Fibroblast of villous mesenchyme (primary cell): ENCODE data around the gene EQTN. TPM values are rescaled to one million over a fixed set of nuclear protein-coding genes. Genes with fewer than 3 reads are reported as not detected.

Experiments used
- DNase-seq: peaks from one replicate; pipeline ENCODE4 v3.0.0-alpha.2; 2010; ENCODE audit warnings: low read depth
- H3K4me3 ChIP-seq: 2 replicates; pipeline ENCODE4 v1.5.1; 2011; ENCODE audit warnings: low read depth, mild to moderate bottlenecking, low read length
- total RNA-seq: library from RNA; depleted of rRNA; stranded (reverse); fragments of >200 nt; gene quantifications from 2 replicates; pipeline ENCODE4 v1.2.3, GENCODE V29; 2012
- TF ChIP-seq, protein P1 (sequence below): IDR thresholded peaks from 2 replicates; pipeline ENCODE4 v1.5.1; 2012; ENCODE audit warnings: low read depth, mild to moderate bottlenecking, low read length; ENCODE audit not compliant: insufficient read depth

The EQTN gene
- total RNA-seq, 1 donor: not detected

DNA sequence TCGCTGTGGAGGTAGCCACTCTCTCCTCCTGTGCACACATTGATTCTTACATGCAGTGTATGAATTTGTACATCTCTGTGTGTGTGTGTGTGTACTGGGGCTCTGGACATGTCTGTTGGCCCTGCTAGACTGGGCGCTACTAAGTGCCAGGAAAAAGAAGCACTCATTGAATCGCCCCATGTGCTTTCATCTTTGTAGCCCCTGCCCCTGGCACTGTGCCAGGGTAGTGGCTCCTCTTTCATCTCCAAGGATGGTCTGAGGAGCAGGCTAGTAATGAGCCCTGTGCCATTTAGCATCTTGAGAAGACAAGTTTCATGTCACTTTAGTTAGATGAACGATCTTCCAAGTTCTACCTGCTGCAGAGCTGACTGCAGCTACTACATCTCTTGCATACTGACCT, 34.4 kb upstream of the EQTN start:
- TF ChIP-seq, protein P1, sequence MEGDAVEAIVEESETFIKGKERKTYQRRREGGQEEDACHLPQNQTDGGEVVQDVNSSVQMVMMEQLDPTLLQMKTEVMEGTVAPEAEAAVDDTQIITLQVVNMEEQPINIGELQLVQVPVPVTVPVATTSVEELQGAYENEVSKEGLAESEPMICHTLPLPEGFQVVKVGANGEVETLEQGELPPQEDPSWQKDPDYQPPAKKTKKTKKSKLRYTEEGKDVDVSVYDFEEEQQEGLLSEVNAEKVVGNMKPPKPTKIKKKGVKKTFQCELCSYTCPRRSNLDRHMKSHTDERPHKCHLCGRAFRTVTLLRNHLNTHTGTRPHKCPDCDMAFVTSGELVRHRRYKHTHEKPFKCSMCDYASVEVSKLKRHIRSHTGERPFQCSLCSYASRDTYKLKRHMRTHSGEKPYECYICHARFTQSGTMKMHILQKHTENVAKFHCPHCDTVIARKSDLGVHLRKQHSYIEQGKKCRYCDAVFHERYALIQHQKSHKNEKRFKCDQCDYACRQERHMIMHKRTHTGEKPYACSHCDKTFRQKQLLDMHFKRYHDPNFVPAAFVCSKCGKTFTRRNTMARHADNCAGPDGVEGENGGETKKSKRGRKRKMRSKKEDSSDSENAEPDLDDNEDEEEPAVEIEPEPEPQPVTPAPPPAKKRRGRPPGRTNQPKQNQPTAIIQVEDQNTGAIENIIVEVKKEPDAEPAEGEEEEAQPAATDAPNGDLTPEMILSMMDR: no peak
- no peak overlapping the region for H3K4me3 ChIP-seq

DNA sequence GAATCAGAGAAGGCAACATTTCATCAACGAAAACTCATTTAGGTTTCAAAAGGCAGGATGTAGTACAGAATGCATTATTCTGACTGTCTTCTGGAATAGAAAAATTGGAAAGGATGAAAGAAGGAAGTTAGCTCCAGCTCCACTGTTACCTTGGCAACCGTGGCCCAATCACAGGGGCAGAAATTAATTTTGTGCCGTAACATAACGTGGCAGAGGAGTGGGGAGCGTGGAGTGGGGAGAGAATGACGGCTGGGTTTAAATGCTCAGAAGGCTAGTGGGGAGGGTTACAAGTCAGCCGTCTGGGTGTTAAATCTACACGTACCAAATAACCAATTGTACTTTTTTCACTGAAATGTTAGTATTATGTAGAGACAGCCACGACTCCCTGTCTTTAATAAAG, 32.3 kb upstream of the EQTN start:
- no peak overlapping the region for H3K4me3 ChIP-seq
- no peak for DNase-seq
- TF ChIP-seq, protein P1: no peak

More for the DNA sequence above, 34.4 kb upstream of the EQTN start:
- no peak for DNase-seq

DNA sequence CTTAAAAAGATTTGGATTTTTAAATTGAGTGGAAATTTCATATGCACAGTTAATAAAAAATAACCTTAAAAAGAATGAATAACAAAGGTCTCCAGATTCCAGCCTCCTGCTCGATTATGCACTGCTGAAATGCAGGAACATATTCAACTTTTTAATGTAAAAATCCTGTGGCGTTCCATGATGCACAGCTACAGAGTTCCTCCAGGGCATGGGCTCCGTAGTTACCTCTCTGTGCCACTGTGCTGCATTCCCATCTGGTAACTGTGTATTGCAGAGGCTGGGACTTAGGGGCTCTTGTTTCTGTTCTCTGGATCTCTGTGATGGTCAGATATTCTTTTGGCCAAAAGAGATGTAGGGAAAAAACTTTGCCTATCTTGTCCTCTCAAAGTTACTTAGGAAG, 31.5 kb upstream of the EQTN start:
- H3K4me3 ChIP-seq: no peak overlapping the region
- TF ChIP-seq, protein P1: no peak
- no peak for DNase-seq

DNA sequence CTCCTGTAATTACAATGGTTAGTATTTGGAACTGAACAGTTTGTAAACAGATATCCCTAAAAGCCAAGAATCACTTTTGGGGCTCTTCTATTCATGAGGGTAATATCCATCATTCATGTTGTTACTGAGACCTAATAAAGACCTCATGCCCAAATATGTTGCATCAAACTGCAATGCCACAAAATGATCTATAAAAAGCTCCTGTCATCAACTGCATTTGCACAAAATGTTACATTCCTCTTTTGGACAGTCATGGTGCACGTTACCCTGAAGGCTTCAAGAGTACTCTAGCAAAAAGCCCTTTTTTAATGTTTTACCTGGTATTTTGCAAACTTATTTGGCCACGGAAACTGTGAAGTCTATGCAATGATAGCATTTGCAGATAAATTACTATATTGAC, 14.2 kb upstream of the EQTN start:
- H3K4me3 ChIP-seq: no peak overlapping the region
- DNase-seq: no peak

DNA sequence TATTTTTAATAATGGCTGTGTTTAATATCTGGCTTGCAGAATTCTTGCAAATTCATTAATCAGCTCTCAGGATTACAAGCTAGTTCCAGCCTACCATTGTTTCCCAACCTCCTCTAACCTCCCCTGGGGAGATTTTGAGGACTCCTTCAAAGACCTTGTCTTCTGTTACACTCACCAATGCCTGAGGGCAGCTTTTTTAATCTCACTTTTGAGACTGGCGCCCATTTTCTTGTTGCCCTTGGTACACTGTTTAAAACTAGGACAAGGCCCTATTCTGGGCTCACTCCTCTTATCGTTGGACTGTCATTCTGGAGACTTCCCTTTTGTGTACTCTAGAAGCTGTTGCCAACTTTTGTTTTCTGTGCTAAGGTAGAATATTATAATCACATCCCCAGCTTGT, 13.6 kb upstream of the EQTN start:
- TF ChIP-seq, protein P1: no peak
- H3K4me3 ChIP-seq: no peak overlapping the region
- DNase-seq: no peak

More for the DNA sequence above, 14.2 kb upstream of the EQTN start:
- TF ChIP-seq, protein P1: no peak

DNA sequence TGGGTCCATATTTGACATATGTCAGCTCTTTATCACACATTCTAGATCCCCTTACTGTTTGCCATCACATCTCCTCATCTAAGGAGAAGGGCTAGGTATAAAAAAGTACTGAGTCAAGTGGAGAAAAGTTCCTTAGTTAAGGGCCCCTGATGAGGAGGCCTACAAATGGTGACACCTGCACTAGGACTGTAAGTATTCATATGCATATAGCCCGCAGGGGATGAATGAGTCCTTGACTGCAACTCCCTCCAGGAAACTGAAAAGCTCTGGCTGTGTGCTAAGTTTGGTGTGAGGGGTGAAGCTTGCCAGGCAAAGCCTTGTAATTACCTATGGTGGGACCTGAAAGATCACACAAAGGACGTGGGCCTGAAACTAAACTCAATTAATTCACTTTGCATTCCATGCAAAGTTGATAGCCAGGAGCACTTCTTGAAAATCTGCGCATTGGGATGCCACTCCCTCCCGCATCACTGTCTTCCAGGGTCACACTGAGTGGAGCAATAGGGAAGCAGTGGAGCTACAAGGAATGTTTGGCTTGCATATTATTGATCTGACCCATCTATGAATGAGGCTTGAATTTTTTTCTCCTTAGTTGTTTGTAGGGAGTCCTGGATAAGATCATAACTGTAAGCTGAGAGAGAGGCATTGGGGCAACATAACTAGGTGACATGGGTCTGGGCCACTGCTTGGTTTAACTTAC, 11.9 kb upstream of the EQTN start:
- no peak for DNase-seq
- TF ChIP-seq, protein P1: no peak
- H3K4me3 ChIP-seq: no peak overlapping the region

DNA sequence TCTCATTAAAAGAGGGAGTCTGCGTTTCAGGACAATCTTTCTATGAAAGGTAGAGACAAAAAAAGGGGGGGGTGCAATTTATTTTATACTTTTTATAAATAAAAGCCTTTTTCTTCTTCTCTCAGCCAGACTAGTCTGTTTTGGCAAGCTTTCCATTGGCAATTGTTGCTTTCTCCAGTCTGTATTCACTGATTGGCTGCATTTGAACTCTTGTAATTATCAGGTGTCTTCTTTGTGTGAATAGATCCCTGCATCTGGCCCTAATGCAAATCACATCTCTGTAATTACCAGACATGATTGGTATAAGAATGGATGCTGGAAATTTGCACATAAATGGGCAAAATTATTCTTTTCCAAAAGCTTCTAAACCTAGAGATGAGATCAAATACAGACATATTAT, 7.6 kb upstream of the EQTN start:
- DNase-seq: no peak
- H3K4me3 ChIP-seq: no peak overlapping the region
- TF ChIP-seq, protein P1: no peak
